T-cell (primary cell): ENCODE data around the gene CREB3. TPM values are rescaled to one million over a fixed set of nuclear protein-coding genes. Genes with fewer than 3 reads are reported as not detected.

Experiments used
- ATAC-seq, 4 experiments: fragments of 200-7000 bp in 3 of 4; fragments of 150-1000 bp in 1 of 4; cut with Tn5 transposase; replicated peaks in 1 of 4; 1 replicate in 3 of 4; 2 replicates in 1 of 4; pipeline ENCODE4 v1.10.0; 2021; ENCODE audit warnings: moderate library complexity in 3 of 4, mild to moderate bottlenecking in 2 of 4, moderate number of reproducible peaks in 1 of 4
- CTCF ChIA-PET, 2 donors: fragments of 300-600 bp; sonication (Branson Sonifier 250); formaldehyde crosslinking; loops; one replicate each; lab custom pipeline; 2022; ENCODE audit warnings: antibody characterized with exemption in 2 of 2; lab: Charles Lee
- POLR2A ChIA-PET, 2 donors: fragments of 300-600 bp; sonication (Branson Sonifier 250); formaldehyde crosslinking; loops; one replicate each; lab custom pipeline; 2022; ENCODE audit warnings: antibody characterized with exemption in 2 of 2; lab: Charles Lee
- DNase-seq, 35 experiments: peaks; one replicate each; pipeline versions ENCODE4 v3.0.0 to v3.0.0-alpha.2; 2013 to 2023
- H3K27ac ChIP-seq: one replicate; pipeline ENCODE4 v1.5.1; 2013; ENCODE audit warnings: low read length
- H3K27me3 ChIP-seq, 2 experiments: replicated peaks in 1 of 2; 1 replicate in 1 of 2; 2 replicates in 1 of 2; pipeline versions ENCODE4 v1.6.1 to v1.7.0; 2013; ENCODE audit warnings: low read length in 1 of 2, mixed read lengths in 1 of 2; ENCODE audit not compliant: control insufficient read depth in 2 of 2, insufficient read depth in 2 of 2; ENCODE audit errors: extremely low read depth in 1 of 2
- H3K36me3 ChIP-seq, 2 donors: 1 replicate in 1 of 2; 2 replicates in 1 of 2; pipeline versions ENCODE4 v1.6.1 to v1.7.0; 2013; ENCODE audit warnings: low read length in 1 of 2; ENCODE audit not compliant: control insufficient read depth in 2 of 2, insufficient read depth in 1 of 2; ENCODE audit errors: extremely low read depth in 1 of 2
- H3K4me1 ChIP-seq, 2 experiments: 1 replicate in 1 of 2; 2 replicates in 1 of 2; pipeline versions ENCODE4 v1.6.1 to v1.7.0; 2013; ENCODE audit warnings: low read length in 2 of 2, mixed read lengths in 1 of 2; ENCODE audit not compliant: insufficient read depth in 2 of 2, control insufficient read depth in 1 of 2; ENCODE audit errors: extremely low read depth in 1 of 2
- H3K4me3 ChIP-seq, 2 donors: 1 replicate in 1 of 2; 2 replicates in 1 of 2; pipeline versions ENCODE4 v1.5.1 to v1.7.0; 2013; ENCODE audit warnings: mild to moderate bottlenecking in 2 of 2, low read length in 1 of 2, moderate library complexity in 1 of 2; ENCODE audit not compliant: control insufficient read depth in 1 of 2; ENCODE audit errors: extremely low read depth in 1 of 2
- H3K9me3 ChIP-seq: 2 replicates; pipeline ENCODE4 v1.7.0; 2013
- H3K27ac Mint-ChIP-seq, 2 donors: one replicate each; pipeline ENCODE4 v1.8.0; 2020 to 2021; ENCODE audit warnings: mild to moderate bottlenecking in 2 of 2, mixed read lengths in 2 of 2
- H3K27me3 Mint-ChIP-seq, 2 donors: one replicate each; pipeline ENCODE4 v1.8.0; 2021 to 2022; ENCODE audit warnings: mixed read lengths in 2 of 2
- H3K36me3 Mint-ChIP-seq: one replicate; pipeline ENCODE4 v1.8.0; 2021; ENCODE audit warnings: mixed read lengths
- H3K4me1 Mint-ChIP-seq, 3 donors: one replicate each; pipeline ENCODE4 v1.8.0; 2020 to 2022; ENCODE audit warnings: mixed read lengths in 3 of 3, mild to moderate bottlenecking in 1 of 3
- H3K4me3 Mint-ChIP-seq, 3 donors: one replicate each; pipeline ENCODE4 v1.8.0; 2020 to 2022; ENCODE audit warnings: mild to moderate bottlenecking in 3 of 3, mixed read lengths in 3 of 3, moderate library complexity in 3 of 3
- H3K9me3 Mint-ChIP-seq, 3 donors: one replicate each; pipeline ENCODE4 v1.8.0; 2020 to 2022; ENCODE audit warnings: mixed read lengths in 3 of 3
- WGBS: methylation state at CpG from one replicate; pipeline ENCODE4 v1.1.5; 2013; ENCODE audit warnings: missing lambda C conversion rate; ENCODE audit not compliant: insufficient coverage; 5-methylcytosine and 5-hydroxymethylcytosine counted together
- total RNA-seq, 35 experiments: library from RNA in 6 of 35; stranded (reverse) in 6 of 35; fragments of 120-200 nt in 1 of 35; gene quantifications; one replicate each; pipeline versions ENCODE4 v1.2.1 to v1.2.4 and lab custom pipeline; 2013 to 2026

CREB3 gene
- 10 to 100 TPM; 15.9 to 22.6 (median 19.3) TPM for total RNA-seq
- 20.2 TPM for total RNA-seq (2013)
- total RNA-seq (lab: John Stamatoyannopoulos, UW): 11.8 to 46.5 (median 23.6) reads per million in 29 experiments

DNA sequence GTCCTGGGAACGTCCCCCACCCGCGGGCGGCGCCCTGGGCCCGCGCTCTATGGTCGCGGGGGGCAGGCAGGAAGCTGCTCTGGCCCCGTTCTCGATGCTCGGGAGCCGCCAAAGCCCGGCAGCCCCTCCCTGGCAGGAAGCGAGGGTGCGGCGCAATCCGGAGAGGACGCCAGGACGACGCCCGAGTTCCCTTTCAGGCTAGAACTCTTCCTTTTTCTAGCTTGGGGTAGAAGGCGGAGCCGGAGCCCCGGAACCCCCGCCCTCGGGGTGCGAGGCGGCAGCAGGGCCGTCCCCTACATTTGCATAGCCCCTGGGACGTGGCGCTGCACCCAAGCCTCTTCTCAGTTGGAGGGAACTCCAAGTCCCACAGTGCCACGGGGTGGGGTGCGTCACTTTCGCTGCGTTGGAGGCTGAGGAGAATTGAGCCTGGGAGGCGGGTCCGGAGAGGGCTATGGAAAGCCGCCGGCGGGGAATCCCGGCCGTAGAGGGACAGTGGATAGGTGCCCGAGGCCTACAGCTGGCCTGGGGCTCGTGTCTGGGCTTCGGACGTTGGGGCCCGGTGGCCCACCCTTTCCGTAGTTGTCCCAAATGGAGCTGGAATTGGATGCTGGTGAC lies at the start of gene CREB3, which contains the start of gene TLN1:
Gene CREB3 (plus strand): TSS at position 482 of the 615 bp plus-strand sequence. CDS start 107 bp downstream, at position 589.
Gene TLN1 (minus strand): TSS at position 11 of the 615 bp plus-strand sequence. CDS start 6,501 bp downstream, outside the sequence.
- Mint-ChIP-seq H3K9me3 (no peaks in the 10 kb centered on the region), H3K27ac (peak within 1 kb of the TSS; percentile 94 to 95), H3K4me3 (peak within 1 kb of the TSS in 1 of 3 donors; percentile 95), H3K36me3 (peaks cover 11% of the 10 kb centered on the region), H3K27me3 (no peaks in the 10 kb centered on the region), H3K4me1 (peaks cover 17 to 31% (median 30%) of the 10 kb centered on the region in 3 donors)
- Histone ChIP-seq H3K4me1 (peaks cover 46 to 68% of the 10 kb centered on the region in 2 experiments), H3K9me3 (no peaks in the 10 kb centered on the region), H3K36me3 (peaks cover 6 to 25% of the 10 kb centered on the region in 2 donors), H3K27ac (peak within 1 kb of the TSS; percentile 95), H3K27me3 (no peaks in the 10 kb centered on the region), H3K4me3 (peak within 1 kb of the TSS; percentile 94 to 97)
- 0% methylated on average over 49 of the region's 49 CpGs for WGBS
- ATAC-seq (peak; percentile 88 to 92 (median 90)), DNase-seq (peak; percentile 91 to 98 (median 93))
- ChIA-PET CTCF (interaction anchor here (0.6 to 2.9 kb wide), 17 partner anchors 16 to 129 kb away, joined by 3 to 26 read pairs (median 4); partner anchors contain the start of genes CCDC107 (in 1 of the 2), GBA2 (in 1 of the 2), HINT2 (in 1 of the 2) and RGP1 (in 1 of the 2)), POLR2A (interaction anchor here in 1 of 2 donors (0.6 kb wide), 1 partner anchor 652 kb away, joined by 5 read pairs; no protein-coding TSS in a partner anchor)

DNA sequence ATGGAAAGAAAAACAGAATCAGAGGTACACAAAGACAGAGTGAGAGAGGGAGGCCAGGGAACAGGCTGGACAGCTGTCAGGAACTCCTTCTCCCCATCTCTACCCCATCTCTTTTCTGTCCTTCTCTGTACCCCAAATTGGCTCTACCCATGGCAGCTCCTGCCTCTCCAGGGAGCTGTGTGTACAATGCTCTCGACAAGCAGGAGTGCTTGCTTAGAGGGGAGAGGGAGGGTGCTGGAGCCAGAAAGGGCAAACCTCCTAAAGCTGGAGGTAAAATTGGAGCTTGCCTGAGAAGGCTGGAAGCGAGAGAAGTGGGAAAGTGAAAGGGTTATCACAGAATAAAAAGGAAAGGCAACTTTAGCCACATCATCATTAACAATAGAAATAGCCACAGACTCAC lies 49.1 kb upstream of the CREB3 start:
- H3K27me3 Mint-ChIP-seq: no peaks in the 10 kb centered on the region
- H3K36me3 ChIP-seq: no peaks in the 10 kb centered on the region
- WGBS: no CpG with 5 or more reads among the region's 2 CpGs
- ATAC-seq (no peak), DNase-seq (no peak)
- no peaks in the 10 kb centered on the region for H3K4me1 ChIP-seq
- H3K36me3 Mint-ChIP-seq: peaks cover 3% of the 10 kb centered on the region
- peaks cover 3 to 6% (median 3%) of the 10 kb centered on the region in 3 donors for H3K4me1 Mint-ChIP-seq
- no peak overlapping the region for H3K27ac Mint-ChIP-seq
- no peak overlapping the region for H3K4me3 Mint-ChIP-seq
- CTCF ChIA-PET: interaction anchor here in 1 of 2 donors (0.8 kb wide), 1 partner anchor 22 kb away, joined by 3 read pairs; no protein-coding TSS in a partner anchor
- peaks cover 0 to 7% of the 10 kb centered on the region in 2 experiments for H3K27me3 ChIP-seq
- no peaks in the 10 kb centered on the region for H3K9me3 Mint-ChIP-seq
- POLR2A ChIA-PET: no interaction called here
- H3K27ac ChIP-seq: no peak overlapping the region
- no peak overlapping the region for H3K4me3 ChIP-seq
- H3K9me3 ChIP-seq: no peaks in the 10 kb centered on the region

DNA sequence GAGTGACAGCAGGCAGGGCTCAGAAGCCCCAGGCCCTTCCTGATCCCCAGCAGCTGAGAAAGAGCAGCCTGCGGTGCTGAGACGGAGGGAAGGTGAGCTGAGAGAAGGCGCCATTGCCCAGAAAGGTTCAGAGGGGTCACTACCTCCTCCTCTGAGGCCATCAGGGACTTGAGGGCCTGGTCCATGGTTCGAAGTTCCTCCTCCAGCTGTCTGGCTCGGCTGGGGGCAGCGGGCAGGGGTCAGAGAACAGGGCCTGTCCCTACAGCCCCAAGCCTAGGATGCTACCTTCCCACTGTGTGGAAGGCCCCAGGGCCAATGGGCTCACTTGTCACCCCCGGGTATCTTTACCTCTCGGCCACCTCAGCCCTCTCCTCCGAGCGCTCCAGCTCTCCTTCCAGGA lies 47.5 kb upstream of the CREB3 start:
- no peak for DNase-seq
- 94% methylated on average over 4 of the region's 10 CpGs for whole genome bisulfite sequencing
- H3K36me3 Mint-ChIP-seq: peaks cover 3% of the 10 kb centered on the region
- no peak overlapping the region for H3K27ac Mint-ChIP-seq
- no peaks in the 10 kb centered on the region for H3K36me3 ChIP-seq
- H3K27me3 ChIP-seq: peaks cover 0 to 7% of the 10 kb centered on the region in 2 experiments
- H3K4me1 ChIP-seq: peaks cover 0 to 13% of the 10 kb centered on the region in 2 experiments
- no peaks in the 10 kb centered on the region for H3K27me3 Mint-ChIP-seq
- H3K9me3 Mint-ChIP-seq: no peaks in the 10 kb centered on the region
- ChIA-PET CTCF (interaction anchor here in 1 of 2 donors (2.4 kb wide), 1 partner anchor 11 kb away, joined by 6 read pairs; no protein-coding TSS in a partner anchor), POLR2A (interaction anchor here in 1 of 2 donors (1.1 kb wide), 1 partner anchor 9 kb away, joined by 3 read pairs; no protein-coding TSS in a partner anchor)
- no peak for ATAC-seq
- H3K27ac ChIP-seq: no peak overlapping the region
- no peak overlapping the region for H3K4me3 Mint-ChIP-seq
- no peak overlapping the region for H3K4me3 ChIP-seq
- H3K9me3 ChIP-seq: no peaks in the 10 kb centered on the region
- H3K4me1 Mint-ChIP-seq: peaks cover 11 to 12% (median 12%) of the 10 kb centered on the region in 3 donors

- 98% methylated on average over 11 of the region's 13 CpGs for WGBS
- H3K4me1 ChIP-seq: peaks cover 0 to 19% of the 10 kb centered on the region in 2 experiments
- Mint-ChIP-seq H3K27me3 (no peaks in the 10 kb centered on the region), H3K9me3 (no peaks in the 10 kb centered on the region), H3K36me3 (peaks cover 3% of the 10 kb centered on the region), H3K4me1 (peaks cover 11 to 12% (median 12%) of the 10 kb centered on the region in 3 donors), H3K4me3 (no peak overlapping the region), H3K27ac (no peak overlapping the region)
- DNase-seq (no peak), ATAC-seq (no peak)
- no peaks in the 10 kb centered on the region for H3K36me3 ChIP-seq
- ChIA-PET CTCF (interaction anchor here in 1 of 2 donors (2.4 kb wide), 1 partner anchor 10 kb away, joined by 6 read pairs; no protein-coding TSS in a partner anchor), POLR2A (no interaction called here)
- no peak overlapping the region for H3K27ac ChIP-seq
- H3K27me3 ChIP-seq: peaks cover 0 to 4% of the 10 kb centered on the region in 2 experiments
- H3K4me3 ChIP-seq: no peak overlapping the region
- no peaks in the 10 kb centered on the region for H3K9me3 ChIP-seq
Observed at GRCh38 chr9:35685506-35685905, 47.0 kb upstream of the CREB3 start.

DNA sequence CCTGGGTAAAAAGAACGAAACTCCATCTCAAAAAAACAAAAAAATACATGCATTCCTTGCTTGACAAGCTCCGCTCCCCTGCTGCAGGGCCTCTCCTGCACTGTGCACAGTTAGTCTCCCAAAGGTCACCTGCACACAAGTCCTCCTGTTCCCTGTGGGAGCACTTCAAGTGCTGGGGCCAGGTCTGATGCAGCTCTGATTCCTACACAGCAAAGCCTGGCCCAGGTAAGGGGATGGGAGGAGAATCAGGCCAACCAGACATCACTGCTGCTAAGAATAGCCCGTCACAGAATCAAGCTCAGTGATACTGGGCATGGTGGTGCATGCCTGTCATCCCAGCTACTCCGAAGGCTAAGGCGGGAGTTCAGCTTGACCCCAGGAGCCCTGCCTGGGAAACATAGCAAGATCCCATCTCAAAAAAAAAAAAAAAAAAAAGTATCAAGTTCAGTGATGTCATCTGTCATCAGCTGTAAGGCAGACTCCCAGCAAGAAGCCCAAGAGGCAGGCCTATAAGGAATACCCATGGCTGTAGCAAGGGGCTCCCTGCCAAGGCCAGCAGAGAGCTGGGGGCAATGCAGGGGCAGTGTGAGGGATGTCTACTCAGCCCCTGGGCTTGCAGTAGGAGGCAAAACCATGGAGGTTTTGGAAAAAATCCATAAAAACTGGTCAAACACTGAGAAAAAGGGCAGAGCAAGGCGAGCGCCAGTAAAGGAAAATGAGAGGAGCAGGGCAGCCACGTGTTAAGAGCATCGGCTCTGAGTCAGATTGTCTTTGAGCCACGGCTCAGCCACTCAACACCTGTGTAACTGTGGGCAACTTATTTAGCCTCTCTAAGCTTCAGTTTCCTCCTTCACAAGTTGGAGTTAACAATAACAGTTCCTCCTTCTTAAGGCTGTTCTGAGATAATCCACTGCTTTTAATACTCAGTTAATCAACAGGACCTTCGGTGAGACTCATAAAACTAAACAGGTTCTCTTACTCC lies 46.0 kb upstream of the CREB3 start:
- Histone ChIP-seq H3K9me3 (no peaks in the 10 kb centered on the region), H3K27me3 (no peaks in the 10 kb centered on the region), H3K4me3 (no peak overlapping the region), H3K4me1 (peaks cover 2 to 24% of the 10 kb centered on the region in 2 experiments), H3K36me3 (no peaks in the 10 kb centered on the region), H3K27ac (no peak overlapping the region)
- Mint-ChIP-seq H3K4me1 (peaks cover 17 to 21% (median 21%) of the 10 kb centered on the region in 3 donors), H3K27me3 (no peaks in the 10 kb centered on the region), H3K9me3 (no peaks in the 10 kb centered on the region), H3K4me3 (no peak overlapping the region), H3K36me3 (peaks cover 3% of the 10 kb centered on the region), H3K27ac (peak overlapping the region; percentile 31 to 69)
- WGBS: 80% methylated on average over 7 of the region's 11 CpGs
- ChIA-PET CTCF (interaction anchor here (0.6 to 2.4 kb wide), 4 partner anchors 9 to 1555 kb away, joined by 3 to 6 read pairs (median 6); no protein-coding TSS in a partner anchor), POLR2A (no interaction called here)
- DNase-seq: no peak
- ATAC-seq: no peak
